Measurements from ENCODE around the gene IQSEC2. TPM values are rescaled to one million over a fixed set of nuclear protein-coding genes. Genes with fewer than 3 reads are reported as not detected.

The IQSEC2 gene
- total and polyA plus RNA-seq, 2 experiments from 2014 or later, result 14.3 to 37.0 TPM

DNA sequence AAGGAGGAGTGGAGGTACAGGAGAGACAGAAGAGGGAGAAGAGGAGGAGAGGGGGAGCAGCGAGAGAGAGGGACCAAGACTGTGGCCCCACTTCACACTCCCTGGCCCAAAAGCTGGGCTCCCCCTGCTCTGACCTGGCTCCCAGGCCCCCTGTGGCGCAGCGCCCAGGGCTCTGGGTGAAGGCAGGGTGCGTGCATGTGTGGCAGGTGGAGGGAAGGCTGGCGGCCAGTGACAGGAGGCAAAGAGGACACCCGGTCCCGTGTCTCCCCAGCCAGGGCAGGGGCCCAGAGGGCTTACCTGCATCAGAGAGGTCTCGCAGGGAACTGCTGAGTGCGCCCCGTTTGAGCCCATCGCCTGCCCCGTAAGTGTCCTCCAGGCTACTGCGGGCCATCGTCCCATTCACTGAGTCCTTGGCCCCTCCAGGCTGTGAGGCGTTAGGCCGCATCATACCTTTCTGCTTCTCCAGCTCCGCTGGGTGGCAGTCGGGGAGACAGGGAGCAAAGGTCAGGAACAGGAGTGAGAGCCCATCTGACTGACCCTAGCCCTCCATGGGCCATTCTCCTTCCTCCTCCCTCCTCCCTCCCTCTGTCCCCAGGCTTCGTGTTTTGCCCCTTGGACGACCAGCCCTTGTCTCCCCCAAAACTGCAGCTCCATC, 45.2 kb downstream of the IQSEC2 start:
- H3K27ac ChIP-seq, result no peak overlapping the region
- no peak for DNase-seq (ENCODE audit: low read depth in 1 of 2, low spot score in 1 of 2)
- no peaks in the 10 kb centered on the region for H3K4me1 ChIP-seq (ENCODE audit: low read depth)
- no peaks in the 10 kb centered on the region for H3K9me3 ChIP-seq (ENCODE audit: low read depth)
- no peak overlapping the region for H3K4me3 ChIP-seq
- no peaks in the 10 kb centered on the region for H3K36me3 ChIP-seq
- TF ChIP-seq, protein P1, sequence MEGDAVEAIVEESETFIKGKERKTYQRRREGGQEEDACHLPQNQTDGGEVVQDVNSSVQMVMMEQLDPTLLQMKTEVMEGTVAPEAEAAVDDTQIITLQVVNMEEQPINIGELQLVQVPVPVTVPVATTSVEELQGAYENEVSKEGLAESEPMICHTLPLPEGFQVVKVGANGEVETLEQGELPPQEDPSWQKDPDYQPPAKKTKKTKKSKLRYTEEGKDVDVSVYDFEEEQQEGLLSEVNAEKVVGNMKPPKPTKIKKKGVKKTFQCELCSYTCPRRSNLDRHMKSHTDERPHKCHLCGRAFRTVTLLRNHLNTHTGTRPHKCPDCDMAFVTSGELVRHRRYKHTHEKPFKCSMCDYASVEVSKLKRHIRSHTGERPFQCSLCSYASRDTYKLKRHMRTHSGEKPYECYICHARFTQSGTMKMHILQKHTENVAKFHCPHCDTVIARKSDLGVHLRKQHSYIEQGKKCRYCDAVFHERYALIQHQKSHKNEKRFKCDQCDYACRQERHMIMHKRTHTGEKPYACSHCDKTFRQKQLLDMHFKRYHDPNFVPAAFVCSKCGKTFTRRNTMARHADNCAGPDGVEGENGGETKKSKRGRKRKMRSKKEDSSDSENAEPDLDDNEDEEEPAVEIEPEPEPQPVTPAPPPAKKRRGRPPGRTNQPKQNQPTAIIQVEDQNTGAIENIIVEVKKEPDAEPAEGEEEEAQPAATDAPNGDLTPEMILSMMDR (IDR thresholded peaks at IDR 0.05; ENCODE audit: low read depth, low read length), result no peak
- H3K27me3 ChIP-seq, result no peaks in the 10 kb centered on the region

DNA sequence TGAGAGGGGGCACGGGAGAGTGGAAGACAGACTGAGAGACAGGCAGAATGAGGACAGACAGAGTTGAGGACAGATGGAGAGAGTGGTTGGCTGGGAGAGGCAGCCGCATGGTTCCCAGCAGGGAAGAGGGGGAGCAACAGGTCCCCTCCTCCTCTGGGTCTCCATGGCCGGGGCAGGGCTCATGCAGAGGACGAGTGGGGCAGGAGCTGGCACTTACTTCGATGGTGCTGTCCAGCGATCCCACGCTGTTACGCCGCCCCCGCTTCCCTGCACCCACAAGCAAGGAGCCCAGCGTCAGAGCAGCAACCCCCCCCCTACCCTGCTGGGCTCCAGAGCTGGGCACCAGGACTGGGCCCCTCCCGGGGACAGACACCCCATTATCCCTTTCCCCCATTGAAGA, 45.8 kb downstream of the IQSEC2 start:
- DNase-seq (ENCODE audit: low read depth in 1 of 2, low spot score in 1 of 2), result no peak
- H3K4me3 ChIP-seq, result no peak overlapping the region
- no peaks in the 10 kb centered on the region for H3K27me3 ChIP-seq
- TF ChIP-seq, protein P1 (IDR thresholded peaks at IDR 0.05; ENCODE audit: low read depth, low read length), result no peak
- no peak overlapping the region for H3K27ac ChIP-seq
- no peaks in the 10 kb centered on the region for H3K36me3 ChIP-seq
- no peaks in the 10 kb centered on the region for H3K4me1 ChIP-seq (ENCODE audit: low read depth)
- no peaks in the 10 kb centered on the region for H3K9me3 ChIP-seq (ENCODE audit: low read depth)

DNA sequence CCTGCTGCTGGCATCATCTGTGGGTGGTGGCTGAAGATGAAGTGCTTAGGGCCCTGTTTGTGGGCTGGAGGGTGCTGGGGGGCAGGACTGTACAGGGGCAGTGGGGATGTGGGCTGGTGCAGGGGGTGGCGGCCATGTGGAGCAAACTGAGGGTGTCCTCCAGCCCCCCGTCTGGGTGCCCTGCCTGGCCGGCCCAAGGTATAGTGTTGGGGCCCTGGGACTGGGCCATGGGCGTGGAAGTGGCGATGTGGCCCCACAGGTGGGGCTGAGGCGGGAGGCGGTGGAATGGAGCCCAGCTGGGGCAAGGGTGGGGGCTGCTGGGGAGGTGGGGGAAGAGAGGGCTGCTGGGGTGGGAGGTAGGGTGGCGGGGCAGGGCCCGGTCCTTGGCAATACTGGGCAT, 46.9 kb downstream of the IQSEC2 start:
- H3K4me3 ChIP-seq, result no peak overlapping the region
- no peak for DNase-seq (ENCODE audit: low read depth in 1 of 2, low spot score in 1 of 2)
- no peaks in the 10 kb centered on the region for H3K9me3 ChIP-seq (ENCODE audit: low read depth)
- H3K4me1 ChIP-seq (ENCODE audit: low read depth), result no peaks in the 10 kb centered on the region
- H3K36me3 ChIP-seq, result no peaks in the 10 kb centered on the region
- H3K27ac ChIP-seq, result no peak overlapping the region
- TF ChIP-seq, protein P1 (IDR thresholded peaks at IDR 0.05; ENCODE audit: low read depth, low read length), result no peak
- H3K27me3 ChIP-seq, result no peaks in the 10 kb centered on the region

DNA sequence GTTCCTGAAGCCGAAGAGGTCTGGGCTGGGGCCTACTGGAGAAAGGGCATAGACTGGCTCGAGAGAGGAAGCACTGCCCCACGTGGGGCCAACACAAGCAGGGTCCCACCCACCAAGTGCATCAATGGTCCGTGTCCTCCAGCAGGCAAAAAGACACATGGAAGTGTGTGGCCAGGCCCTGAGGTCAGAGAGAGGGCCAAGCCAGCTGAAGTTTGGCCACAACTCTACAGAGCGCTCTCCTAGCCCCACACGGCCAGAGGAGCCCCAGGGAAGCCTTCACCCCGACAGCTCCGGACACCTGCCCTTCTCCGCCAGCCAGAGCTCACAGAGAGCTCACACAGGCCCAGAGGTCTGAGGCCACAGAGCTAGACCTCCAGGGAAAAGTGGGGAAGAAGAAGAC, 47.8 kb downstream of the IQSEC2 start:
- TF ChIP-seq, protein P1 (IDR thresholded peaks at IDR 0.05; ENCODE audit: low read depth, low read length), result no peak
- Histone ChIP-seq H3K27me3 (no peaks in the 10 kb centered on the region), H3K4me3 (no peak overlapping the region)

DNA sequence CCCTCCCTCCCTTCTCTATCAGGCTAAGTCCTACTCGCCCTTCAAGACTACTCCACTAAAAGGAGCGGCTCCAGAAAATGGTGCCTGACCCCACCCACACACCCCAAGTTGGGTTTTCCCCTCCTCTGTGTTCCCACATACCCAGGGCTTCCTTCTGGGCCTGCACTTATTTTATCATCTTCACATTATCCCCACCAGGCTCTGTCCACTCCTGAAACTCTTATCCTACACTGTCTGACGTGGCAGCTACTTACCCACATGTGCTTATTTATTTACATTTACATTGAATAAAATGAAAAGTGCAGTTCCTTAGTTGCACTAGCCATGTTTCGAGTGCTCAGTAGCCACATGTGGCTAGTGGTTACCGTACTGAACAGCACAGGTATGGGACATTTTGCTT, 51.3 kb downstream of the IQSEC2 start:
- H3K4me3 ChIP-seq, result no peak overlapping the region
- no peaks in the 10 kb centered on the region for H3K4me1 ChIP-seq (ENCODE audit: low read depth)
- H3K36me3 ChIP-seq, result no peaks in the 10 kb centered on the region
- no peak overlapping the region for H3K27ac ChIP-seq
- H3K9me3 ChIP-seq (ENCODE audit: low read depth), result no peaks in the 10 kb centered on the region
- DNase-seq (ENCODE audit: low read depth in 1 of 2, low spot score in 1 of 2), result no peak
- no peaks in the 10 kb centered on the region for H3K27me3 ChIP-seq
- TF ChIP-seq, protein P1 (IDR thresholded peaks at IDR 0.05; ENCODE audit: low read depth, low read length), result no peak

More for the DNA sequence above, 47.8 kb downstream of the IQSEC2 start:
- no peaks in the 10 kb centered on the region for H3K4me1 ChIP-seq (ENCODE audit: low read depth)
- H3K27ac ChIP-seq, result no peak overlapping the region
- H3K36me3 ChIP-seq, result no peaks in the 10 kb centered on the region
- H3K9me3 ChIP-seq (ENCODE audit: low read depth), result no peaks in the 10 kb centered on the region
- no peak for DNase-seq (ENCODE audit: low read depth in 1 of 2, low spot score in 1 of 2)
